Stimulated activated memory B cell treated with anti-CD40 and anti-IgM and Interleukin-4, amounts not matched to agents 10 μg/mL and 1 μg/mL and 100 μg/mL, for 72 hours (primary cell): ENCODE results near the gene ISL1.

Source experiments
- ATAC-seq: fragments of 150-1000 bp; cut with Tn5 transposase; 2 replicates; pipeline ENCODE4 v1.10.0; 2021
- H3K27ac Mint-ChIP-seq: one replicate; pipeline ENCODE4 v1.8.0; 2022; ENCODE audit warnings: mild to moderate bottlenecking, mixed read lengths
- H3K27me3 Mint-ChIP-seq: one replicate; pipeline ENCODE4 v1.8.0; 2022; ENCODE audit warnings: mixed read lengths
- H3K36me3 Mint-ChIP-seq: one replicate; pipeline ENCODE4 v1.8.0; 2022; ENCODE audit warnings: mixed read lengths
- H3K4me1 Mint-ChIP-seq: one replicate; pipeline ENCODE4 v1.8.0; 2022; ENCODE audit warnings: mixed read lengths
- H3K4me3 Mint-ChIP-seq: one replicate; pipeline ENCODE4 v1.8.0; 2022; ENCODE audit warnings: mild to moderate bottlenecking, moderate library complexity, mixed read lengths
- H3K9me3 Mint-ChIP-seq: one replicate; pipeline ENCODE4 v1.8.0; 2022; ENCODE audit warnings: mixed read lengths

ISL1 gene

GRCh38 chr5:51383131-51384121 is at the start of gene ISL1:
TSS of gene ISL1 (plus strand) at chr5:51383448. CDS start at chr5:51383672, 224 bp downstream.
- peaks cover 91% of the 10 kb centered on the region for H3K27me3 Mint-ChIP-seq
- H3K36me3 Mint-ChIP-seq = no peaks in the 10 kb centered on the region
- peaks cover 15% of the 10 kb centered on the region for H3K4me1 Mint-ChIP-seq
- ATAC-seq = no peak
- peak within 1 kb of the TSS; percentile 28 for H3K4me3 Mint-ChIP-seq
- H3K9me3 Mint-ChIP-seq = no peaks in the 10 kb centered on the region
- no peak within 1 kb of the TSS for H3K27ac Mint-ChIP-seq

GRCh38 chr5:51336878-51337277 is 46.4 kb upstream of the ISL1 start:
- no peak for ATAC-seq
- Mint-ChIP-seq H3K27me3 (no peaks in the 10 kb centered on the region), H3K36me3 (no peaks in the 10 kb centered on the region), H3K4me1 (no peaks in the 10 kb centered on the region), H3K27ac (no peak overlapping the region), H3K9me3 (peaks cover 2% of the 10 kb centered on the region), H3K4me3 (no peak overlapping the region)

- no peak for ATAC-seq
- Mint-ChIP-seq H3K27me3 (no peaks in the 10 kb centered on the region), H3K4me1 (no peaks in the 10 kb centered on the region), H3K27ac (no peak overlapping the region), H3K36me3 (no peaks in the 10 kb centered on the region), H3K9me3 (peaks cover 4% of the 10 kb centered on the region), H3K4me3 (no peak overlapping the region)
Observed at GRCh38 chr5:51345106-51345505, 38.1 kb upstream of the ISL1 start.

GRCh38 chr5:51347157-51347556 is 36.1 kb upstream of the ISL1 start:
- peaks cover 4% of the 10 kb centered on the region for H3K9me3 Mint-ChIP-seq
- H3K27me3 Mint-ChIP-seq = no peaks in the 10 kb centered on the region

DNA sequence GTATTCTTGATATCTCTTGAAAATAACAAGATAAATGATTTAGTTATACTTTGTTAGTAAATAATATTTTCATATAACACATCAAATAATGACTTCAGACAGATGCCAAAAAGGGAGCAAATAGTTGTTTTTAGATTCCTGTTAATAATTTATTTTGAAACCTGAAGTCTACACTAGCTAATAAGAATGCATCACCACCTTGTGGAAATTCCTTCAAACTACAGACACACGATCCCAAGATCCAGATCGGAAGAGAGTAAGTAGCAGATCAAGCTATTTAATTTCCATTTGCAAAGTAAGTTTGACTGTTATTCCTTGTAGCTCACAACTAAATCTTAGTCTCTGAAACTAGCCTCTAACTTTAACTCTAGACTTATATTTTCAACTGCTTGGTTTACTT is 35.5 kb upstream of the ISL1 start:
- Mint-ChIP-seq H3K36me3 (no peaks in the 10 kb centered on the region), H3K27me3 (no peaks in the 10 kb centered on the region), H3K4me3 (no peak overlapping the region), H3K27ac (no peak overlapping the region), H3K9me3 (peaks cover 4% of the 10 kb centered on the region), H3K4me1 (no peaks in the 10 kb centered on the region)
- no peak for ATAC-seq

More at GRCh38 chr5:51347157-51347556, 36.1 kb upstream of the ISL1 start:
- H3K36me3 Mint-ChIP-seq = no peaks in the 10 kb centered on the region
- no peaks in the 10 kb centered on the region for H3K4me1 Mint-ChIP-seq
- no peak overlapping the region for H3K4me3 Mint-ChIP-seq
- ATAC-seq = no peak
- no peak overlapping the region for H3K27ac Mint-ChIP-seq

DNA sequence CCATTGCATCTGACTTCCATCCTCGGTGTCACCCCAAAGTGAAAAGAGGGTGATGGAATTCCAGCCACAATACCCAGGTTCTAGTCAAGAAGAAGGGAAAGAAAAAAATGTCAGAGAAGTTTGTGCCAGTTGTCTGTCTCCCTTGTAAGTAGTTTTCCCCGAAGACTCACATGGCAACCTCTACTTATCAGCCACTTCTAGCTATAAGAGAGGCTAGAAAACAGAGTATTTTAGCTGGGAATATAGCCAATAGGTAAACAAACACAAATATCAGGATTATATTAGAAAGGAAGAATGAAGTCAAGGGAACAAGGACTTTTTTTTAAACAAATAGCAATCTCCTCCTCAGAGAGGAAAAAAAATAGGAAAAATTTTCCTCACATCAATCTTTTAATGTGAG is 12.2 kb upstream of the ISL1 start:
- Mint-ChIP-seq H3K4me3 (no peak overlapping the region), H3K9me3 (peaks cover 3% of the 10 kb centered on the region), H3K27ac (no peak overlapping the region), H3K27me3 (no peaks in the 10 kb centered on the region), H3K36me3 (no peaks in the 10 kb centered on the region), H3K4me1 (no peaks in the 10 kb centered on the region)
- ATAC-seq = no peak

GRCh38 chr5:51373880-51374523 is 9.2 kb upstream of the ISL1 start:
- peaks cover 26% of the 10 kb centered on the region for H3K27me3 Mint-ChIP-seq
- no peak overlapping the region for H3K4me3 Mint-ChIP-seq
- ATAC-seq = no peak
- peaks cover 3% of the 10 kb centered on the region for H3K9me3 Mint-ChIP-seq
- no peaks in the 10 kb centered on the region for H3K36me3 Mint-ChIP-seq
- H3K4me1 Mint-ChIP-seq = peaks cover 7% of the 10 kb centered on the region
- no peak overlapping the region for H3K27ac Mint-ChIP-seq

- Mint-ChIP-seq H3K27ac (no peak overlapping the region), H3K4me3 (no peak overlapping the region), H3K4me1 (peaks cover 7% of the 10 kb centered on the region), H3K36me3 (no peaks in the 10 kb centered on the region), H3K9me3 (peaks cover 3% of the 10 kb centered on the region), H3K27me3 (peaks cover 37% of the 10 kb centered on the region)
- ATAC-seq = no peak
Observed at GRCh38 chr5:51375084-51375483, 8.2 kb upstream of the ISL1 start.

GRCh38 chr5:51376509-51376908 is 6.7 kb upstream of the ISL1 start:
- H3K4me3 Mint-ChIP-seq = no peak overlapping the region
- no peak overlapping the region for H3K27ac Mint-ChIP-seq
- peaks cover 51% of the 10 kb centered on the region for H3K27me3 Mint-ChIP-seq
- no peaks in the 10 kb centered on the region for H3K36me3 Mint-ChIP-seq
- H3K9me3 Mint-ChIP-seq = peaks cover 3% of the 10 kb centered on the region
- no peak for ATAC-seq
- H3K4me1 Mint-ChIP-seq = peaks cover 9% of the 10 kb centered on the region

DNA sequence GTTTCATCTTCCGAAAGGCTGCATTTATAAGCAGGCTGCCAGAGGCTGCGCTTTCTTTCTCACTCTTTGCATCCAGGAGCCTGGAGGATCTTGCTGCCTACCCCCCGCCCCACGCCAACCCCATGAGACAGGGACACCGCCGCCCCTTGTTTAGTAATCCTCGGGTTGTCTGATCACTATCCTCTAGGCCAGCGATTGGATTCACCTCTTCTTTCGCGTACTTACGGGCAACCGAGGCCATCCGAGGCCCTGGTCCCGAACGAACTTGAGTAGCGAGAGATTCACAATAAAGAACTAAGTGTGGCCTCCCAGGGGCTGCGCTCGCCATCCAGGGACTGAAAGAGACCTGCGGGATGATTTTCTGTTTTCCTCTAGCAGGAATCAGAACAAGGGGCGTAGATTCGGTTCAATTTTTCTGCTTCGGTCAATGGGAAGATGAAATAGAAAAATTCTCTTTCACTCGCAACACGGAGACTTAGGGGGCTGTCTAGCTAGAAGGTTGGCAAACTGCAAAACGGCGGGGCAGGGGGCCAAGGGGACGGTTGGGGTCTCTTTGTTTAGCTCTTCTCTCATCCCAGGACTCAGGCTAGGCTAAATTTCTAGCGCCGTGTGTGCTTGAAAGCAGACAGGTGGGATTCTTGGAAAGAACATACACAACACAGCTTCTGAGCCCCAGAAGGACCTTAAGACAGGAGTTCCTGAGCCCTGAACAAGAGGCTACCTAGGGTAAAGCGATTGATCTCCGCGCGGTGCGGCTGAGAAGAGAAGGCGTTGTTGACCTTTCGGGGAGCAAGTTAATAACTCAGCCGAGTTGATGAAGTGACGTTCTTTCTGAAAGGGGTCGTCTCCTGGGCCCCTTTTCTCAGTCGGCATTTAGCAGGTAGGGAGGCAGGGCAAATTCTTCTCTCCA is 5.8 kb upstream of the ISL1 start:
- Mint-ChIP-seq H3K4me3 (no peak overlapping the region), H3K9me3 (peaks cover 3% of the 10 kb centered on the region), H3K27ac (no peak overlapping the region)

GRCh38 chr5:51378061-51378409 is 5.2 kb upstream of the ISL1 start:
- Mint-ChIP-seq H3K36me3 (no peaks in the 10 kb centered on the region), H3K27me3 (peaks cover 65% of the 10 kb centered on the region), H3K27ac (no peak overlapping the region), H3K9me3 (no peaks in the 10 kb centered on the region), H3K4me1 (peaks cover 14% of the 10 kb centered on the region), H3K4me3 (no peak overlapping the region)
- no peak for ATAC-seq

More for the DNA sequence above, 5.8 kb upstream of the ISL1 start:
- Mint-ChIP-seq H3K27me3 (peaks cover 59% of the 10 kb centered on the region), H3K36me3 (no peaks in the 10 kb centered on the region), H3K4me1 (peaks cover 12% of the 10 kb centered on the region)
- ATAC-seq = no peak

DNA sequence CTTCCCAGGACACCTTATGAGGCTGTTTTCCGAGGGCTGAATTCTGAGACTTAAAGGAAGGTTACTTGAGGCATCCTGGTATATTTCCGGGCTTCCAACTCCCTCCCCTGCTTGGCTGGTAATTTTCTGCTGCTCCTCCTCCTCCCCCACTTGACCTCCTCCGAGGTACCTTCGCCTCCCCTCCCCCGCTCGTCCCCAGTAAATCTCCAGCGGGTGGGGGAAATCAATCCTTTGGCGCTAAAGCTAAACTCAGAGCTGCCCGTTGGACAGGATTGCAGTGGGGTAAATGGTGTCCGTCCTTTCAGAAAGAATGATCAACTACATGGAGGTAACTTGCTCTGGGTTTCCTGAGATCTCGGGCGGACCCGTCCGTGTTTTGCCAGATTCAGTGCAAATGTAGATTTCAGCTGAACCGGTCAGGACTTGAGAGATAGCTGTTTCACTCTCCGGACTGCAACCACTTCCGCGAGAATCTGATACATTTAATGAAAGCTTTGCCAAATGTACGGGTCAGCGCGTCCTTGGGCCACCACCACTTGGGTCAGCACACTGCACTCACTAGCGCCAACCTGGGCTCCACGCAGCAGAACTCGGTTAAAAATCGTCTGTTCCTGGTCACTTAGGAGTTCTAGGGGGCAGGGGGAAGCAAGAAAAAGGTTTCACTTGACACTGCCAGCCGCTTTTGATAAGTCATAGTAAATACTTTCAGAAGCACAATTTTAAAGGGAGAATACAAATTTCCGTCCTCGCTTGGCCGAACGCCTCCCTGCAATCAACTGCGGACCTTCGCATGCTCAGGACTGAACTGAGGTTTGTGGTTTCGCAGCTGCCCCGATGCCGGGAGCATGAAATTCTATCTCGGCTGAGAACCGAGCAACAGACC is 4.6 kb upstream of the ISL1 start:
- Mint-ChIP-seq H3K27me3 (peaks cover 71% of the 10 kb centered on the region), H3K4me1 (peaks cover 18% of the 10 kb centered on the region), H3K4me3 (no peak overlapping the region), H3K36me3 (no peaks in the 10 kb centered on the region), H3K27ac (no peak overlapping the region), H3K9me3 (no peaks in the 10 kb centered on the region)
- no peak for ATAC-seq

- Mint-ChIP-seq H3K4me1 (peaks cover 18% of the 10 kb centered on the region), H3K9me3 (no peaks in the 10 kb centered on the region), H3K36me3 (no peaks in the 10 kb centered on the region), H3K27ac (no peak overlapping the region), H3K27me3 (peaks cover 76% of the 10 kb centered on the region), H3K4me3 (no peak overlapping the region)
- ATAC-seq = no peak
Observed at GRCh38 chr5:51379331-51379700, 3.9 kb upstream of the ISL1 start.

DNA sequence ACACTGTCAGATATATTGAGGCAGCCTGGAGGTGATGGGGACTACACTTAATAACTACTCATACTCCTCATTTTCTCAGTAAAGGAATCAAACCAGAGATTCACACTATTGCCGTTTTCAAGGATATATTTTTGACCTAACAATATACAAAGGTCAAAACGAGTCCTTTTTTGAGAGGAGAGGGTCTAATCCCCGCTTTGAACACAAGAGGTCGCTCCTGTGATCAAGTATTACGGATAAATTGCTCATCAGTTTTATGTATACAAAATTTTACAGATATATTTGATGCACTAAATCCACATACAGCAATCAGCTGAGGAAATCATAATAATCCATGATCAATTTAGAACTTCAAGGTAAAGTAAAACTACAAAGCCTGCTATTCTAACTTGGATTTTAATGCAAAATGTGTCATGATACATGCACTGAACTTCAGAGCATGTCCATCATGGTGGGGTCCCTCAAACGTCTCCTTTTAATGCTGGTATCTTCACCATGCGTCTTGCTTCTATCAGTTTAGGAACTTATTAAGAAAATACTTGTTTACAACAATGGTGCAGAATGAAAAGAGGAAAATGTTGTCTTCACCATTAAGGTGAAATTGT is 2.5 kb upstream of the ISL1 start:
- Mint-ChIP-seq H3K27me3 (peaks cover 84% of the 10 kb centered on the region), H3K9me3 (no peaks in the 10 kb centered on the region), H3K4me1 (peaks cover 18% of the 10 kb centered on the region)

More for the DNA sequence above, 2.5 kb upstream of the ISL1 start:
- no peak for ATAC-seq
- Mint-ChIP-seq H3K27ac (no peak overlapping the region), H3K4me3 (no peak overlapping the region), H3K36me3 (no peaks in the 10 kb centered on the region)
